OCI-LY1 (cell line): ENCODE measurements around the gene POLR3A.

Experiments
- EZH2 ChIP-seq: fragments of 200-600 bp; sonication (generic), shearing (Covaris generic); IDR thresholded peaks from 2 replicates; pipeline ENCODE4 v1.8.0; 2017; ENCODE audit warnings: borderline replicate concordance, mixed run types, mild to moderate bottlenecking, antibody characterized with exemption, low read length, moderate library complexity, mixed read lengths
- TF ChIP-seq, protein P1 (sequence below): fragments of 200-600 bp; sonication (generic), shearing (Covaris generic); IDR thresholded peaks from 2 replicates; pipeline ENCODE4 v1.5.1; 2017; ENCODE audit warnings: mild to moderate bottlenecking, antibody characterized with exemption, low read length, moderate library complexity, mixed read lengths

DNA sequence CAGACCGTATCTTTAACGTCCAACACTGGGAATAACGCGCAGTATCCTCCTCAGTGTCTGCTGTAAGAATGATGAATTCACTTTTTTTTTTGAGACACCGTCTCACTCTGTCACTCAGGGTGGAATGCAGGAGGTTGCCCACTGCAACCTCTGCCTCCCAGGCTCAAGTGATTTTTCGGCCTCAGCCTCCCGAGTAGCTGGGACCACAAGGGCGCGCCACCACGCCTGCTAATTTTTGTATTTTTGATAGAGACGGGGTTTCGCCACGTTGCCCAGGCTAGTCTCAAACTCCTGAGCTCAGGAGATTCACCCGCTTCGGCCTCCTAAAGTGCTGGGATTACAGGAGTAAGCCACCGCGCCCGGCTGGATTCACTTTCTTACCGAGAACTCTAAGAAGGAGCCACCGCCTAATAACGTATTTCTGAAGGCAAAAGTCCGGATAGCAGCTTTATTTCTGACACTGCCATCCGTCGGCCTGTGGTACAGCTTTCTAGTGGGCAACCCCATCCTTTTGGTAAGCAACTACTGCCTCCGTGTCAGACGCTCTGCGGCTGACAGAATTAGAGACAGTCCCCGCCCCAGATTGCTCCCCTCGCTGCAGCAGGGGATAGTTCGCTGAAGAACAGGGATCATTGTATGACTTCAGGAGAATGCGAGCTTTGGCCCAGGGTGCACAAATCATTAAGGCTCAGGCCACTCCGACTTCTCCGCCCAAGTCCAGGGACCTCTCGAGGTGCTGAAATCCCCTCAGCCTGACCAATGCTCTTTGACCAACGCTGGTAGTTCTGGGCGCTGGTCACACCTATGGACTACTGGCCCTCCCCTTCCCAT lies 662 bp downstream of the POLR3A start:
- TF ChIP-seq, protein P1, sequence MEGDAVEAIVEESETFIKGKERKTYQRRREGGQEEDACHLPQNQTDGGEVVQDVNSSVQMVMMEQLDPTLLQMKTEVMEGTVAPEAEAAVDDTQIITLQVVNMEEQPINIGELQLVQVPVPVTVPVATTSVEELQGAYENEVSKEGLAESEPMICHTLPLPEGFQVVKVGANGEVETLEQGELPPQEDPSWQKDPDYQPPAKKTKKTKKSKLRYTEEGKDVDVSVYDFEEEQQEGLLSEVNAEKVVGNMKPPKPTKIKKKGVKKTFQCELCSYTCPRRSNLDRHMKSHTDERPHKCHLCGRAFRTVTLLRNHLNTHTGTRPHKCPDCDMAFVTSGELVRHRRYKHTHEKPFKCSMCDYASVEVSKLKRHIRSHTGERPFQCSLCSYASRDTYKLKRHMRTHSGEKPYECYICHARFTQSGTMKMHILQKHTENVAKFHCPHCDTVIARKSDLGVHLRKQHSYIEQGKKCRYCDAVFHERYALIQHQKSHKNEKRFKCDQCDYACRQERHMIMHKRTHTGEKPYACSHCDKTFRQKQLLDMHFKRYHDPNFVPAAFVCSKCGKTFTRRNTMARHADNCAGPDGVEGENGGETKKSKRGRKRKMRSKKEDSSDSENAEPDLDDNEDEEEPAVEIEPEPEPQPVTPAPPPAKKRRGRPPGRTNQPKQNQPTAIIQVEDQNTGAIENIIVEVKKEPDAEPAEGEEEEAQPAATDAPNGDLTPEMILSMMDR: no peak
- TF ChIP-seq EZH2: no peak
